ENCODE data around the gene THAP11.
A peak's percentile ranks its signal among the peaks of the same experiment; 100 is the strongest.

THAP11 gene

DNA sequence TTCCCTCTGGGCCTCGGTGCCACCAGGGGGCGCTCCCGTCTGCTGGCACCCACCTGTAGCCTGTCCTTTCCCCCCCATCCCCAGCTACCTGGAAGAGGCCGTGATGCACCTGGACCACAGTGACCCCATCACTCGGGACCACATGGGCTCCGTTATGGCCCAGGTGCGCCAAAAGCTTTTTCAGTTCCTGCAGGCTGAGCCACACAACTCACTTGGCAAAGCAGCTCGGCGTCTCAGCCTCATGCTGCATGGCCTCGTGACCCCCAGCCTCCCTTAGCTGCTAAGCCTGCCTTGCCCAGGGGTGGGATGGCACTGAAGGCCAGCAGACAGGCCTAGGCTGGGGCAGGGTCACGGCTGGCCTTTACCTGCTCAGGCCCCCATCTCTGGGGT is 41.7 kb downstream of the THAP11 start:
- no peak for DNase-seq (ENCODE audit: low read depth)

DNA sequence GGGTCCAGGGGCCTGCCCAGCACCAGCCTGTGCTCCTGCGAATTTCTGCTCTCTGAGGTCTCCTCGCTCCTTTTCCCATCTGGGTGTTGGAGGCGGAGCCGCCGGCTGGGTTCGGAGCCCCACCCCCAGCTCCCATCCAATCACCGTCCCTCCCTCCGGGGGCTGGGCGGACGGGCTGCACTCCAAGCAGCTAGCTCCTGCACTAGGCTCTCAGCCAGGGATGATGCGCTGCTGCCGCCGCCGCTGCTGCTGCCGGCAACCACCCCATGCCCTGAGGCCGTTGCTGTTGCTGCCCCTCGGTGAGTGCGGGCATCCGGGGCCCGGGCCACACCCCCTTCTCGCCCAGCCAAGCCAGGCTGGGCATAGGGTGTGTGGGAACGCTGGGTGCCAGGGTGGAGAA is 42.6 kb downstream of the THAP11 start, which contains the start of gene NRN1L:
TSS of gene NRN1L (plus strand) at position 202 of the 400 bp plus-strand sequence. CDS start at position 221, 19 bp downstream.
- DNase-seq (ENCODE audit: low read depth), result no peak

GRCh38 chr16:67885545-67885944 is 43.4 kb downstream of the THAP11 start:
- no peak for DNase-seq (ENCODE audit: low read depth)

DNA sequence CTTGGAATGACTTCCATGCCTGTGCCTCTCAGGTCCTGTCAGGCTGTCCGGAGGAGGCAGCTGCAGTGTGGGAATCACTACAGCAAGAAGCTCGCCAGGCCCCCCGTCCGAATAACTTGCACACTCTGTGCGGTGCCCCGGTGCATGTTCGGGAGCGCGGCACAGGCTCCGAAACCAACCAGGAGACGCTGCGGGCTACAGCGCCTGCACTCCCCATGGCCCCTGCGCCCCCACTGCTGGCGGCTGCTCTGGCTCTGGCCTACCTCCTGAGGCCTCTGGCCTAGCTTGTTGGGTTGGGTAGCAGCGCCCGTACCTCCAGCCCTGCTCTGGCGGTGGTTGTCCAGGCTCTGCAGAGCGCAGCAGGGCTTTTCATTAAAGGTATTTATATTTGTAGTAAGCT is 43.9 kb downstream of the THAP11 start:
- no peak for DNase-seq (ENCODE audit: low read depth)

GRCh38 chr16:67886387-67886786 is 44.3 kb downstream of the THAP11 start:
- no peak for DNase-seq (ENCODE audit: low read depth)

GRCh38 chr16:67888331-67888730 is 46.2 kb downstream of the THAP11 start:
- DNase-seq (ENCODE audit: low read depth), result no peak

- DNase-seq (ENCODE audit: low read depth), result no peak
Measured at GRCh38 chr16:67892375-67892774, 50.3 kb downstream of the THAP11 start.

- peak; percentile 71 for DNase-seq (ENCODE audit: low read depth)
Measured at GRCh38 chr16:67892899-67893742, 51.0 kb downstream of the THAP11 start, which contains the start of gene PSKH1. Gene PSKH1 (plus strand): TSS chr16:67893254. CDS start chr16:67908750, 15,496 bp downstream.
